HG03558 (cell line): ENCODE measurements around the gene TNRC6B.

Experiments
- ATAC-seq: cut with Tn5 transposase; IDR thresholded peaks from one replicate; pipeline ENCODE4 v1.9.1; 2021; ENCODE audit warnings: moderate number of reproducible peaks; ENCODE audit not compliant: unreplicated experiment; ENCODE audit errors: extremely low read depth

The TNRC6B gene

GRCh38 chr22:40238425-40239344, 61.0 kb downstream of the TNRC6B start:
- no peak for ATAC-seq

GRCh38 chr22:40239345-40239683, 61.6 kb downstream of the TNRC6B start:
- ATAC-seq = no peak

GRCh38 chr22:40240160-40240559, 62.4 kb downstream of the TNRC6B start:
- ATAC-seq = no peak

GRCh38 chr22:40240686-40241085, 63.0 kb downstream of the TNRC6B start:
- no peak for ATAC-seq

- no peak for ATAC-seq
Measured at GRCh38 chr22:40241200-40241763, 63.6 kb downstream of the TNRC6B start.

- no peak for ATAC-seq
Measured at GRCh38 chr22:40243891-40244290, 66.2 kb downstream of the TNRC6B start.

GRCh38 chr22:40244586-40244985, 66.9 kb downstream of the TNRC6B start:
- no peak for ATAC-seq

- no peak for ATAC-seq
Measured at GRCh38 chr22:40247976-40248375, 70.3 kb downstream of the TNRC6B start.

GRCh38 chr22:40249286-40249685, 71.6 kb downstream of the TNRC6B start:
- ATAC-seq = no peak

- ATAC-seq = no peak
Measured at GRCh38 chr22:40250608-40251007, 72.9 kb downstream of the TNRC6B start.

- no peak for ATAC-seq
Measured at GRCh38 chr22:40251106-40251505, 73.4 kb downstream of the TNRC6B start.

GRCh38 chr22:40252146-40252545, 74.4 kb downstream of the TNRC6B start:
- no peak for ATAC-seq

- ATAC-seq = no peak
Measured at GRCh38 chr22:40256516-40256915, 78.8 kb downstream of the TNRC6B start.

- ATAC-seq = no peak
Measured at GRCh38 chr22:40258017-40258416, 80.3 kb downstream of the TNRC6B start.

- no peak for ATAC-seq
Measured at GRCh38 chr22:40258501-40258915, 80.8 kb downstream of the TNRC6B start.

GRCh38 chr22:40261783-40262182, 84.1 kb downstream of the TNRC6B start:
- no peak for ATAC-seq

- no peak for ATAC-seq
Measured at GRCh38 chr22:40263191-40263590, 85.5 kb downstream of the TNRC6B start.

- no peak for ATAC-seq
Measured at GRCh38 chr22:40265783-40266182, 88.1 kb downstream of the TNRC6B start.

GRCh38 chr22:40270031-40270430, 92.3 kb downstream of the TNRC6B start:
- no peak for ATAC-seq

GRCh38 chr22:40270748-40271373, 93.1 kb downstream of the TNRC6B start:
- no peak for ATAC-seq

- ATAC-seq = no peak
Measured at GRCh38 chr22:40271440-40271839, 93.7 kb downstream of the TNRC6B start.
